Measurements from ENCODE around the gene ANKRD17. TPM values are rescaled to one million over a fixed set of nuclear protein-coding genes. Genes with fewer than 3 reads are reported as not detected.

The ANKRD17 gene
- total and polyA plus RNA-seq, 9 of the 15 experiments (the other 6 are each of a cell fraction or from before 2014, with no cell fraction given) = 25.5 to 86.9 (median 52.2) TPM

GRCh38 chr4:73068491-73069337, 189.9 kb downstream of the ANKRD17 start (continued):
- TF ChIP-seq FUS (optimal IDR thresholded peaks at IDR 0.05; ENCODE audit: low read depth, low read length) = no peak
- no peak for TF ChIP-seq HDAC3 (IDR thresholded peaks at IDR 0.05; ENCODE audit: borderline replicate concordance, partially characterized antibody)
- no peak for TF ChIP-seq NUFIP1 (IDR thresholded peaks at IDR 0.05; ENCODE audit: partially characterized antibody)
- TF ChIP-seq ELF1 (tag; IDR thresholded peaks at IDR 0.05) = peak; percentile 70
- no peak for TF ChIP-seq LARP7 (IDR thresholded peaks at IDR 0.05)
- TF ChIP-seq, protein P1, sequence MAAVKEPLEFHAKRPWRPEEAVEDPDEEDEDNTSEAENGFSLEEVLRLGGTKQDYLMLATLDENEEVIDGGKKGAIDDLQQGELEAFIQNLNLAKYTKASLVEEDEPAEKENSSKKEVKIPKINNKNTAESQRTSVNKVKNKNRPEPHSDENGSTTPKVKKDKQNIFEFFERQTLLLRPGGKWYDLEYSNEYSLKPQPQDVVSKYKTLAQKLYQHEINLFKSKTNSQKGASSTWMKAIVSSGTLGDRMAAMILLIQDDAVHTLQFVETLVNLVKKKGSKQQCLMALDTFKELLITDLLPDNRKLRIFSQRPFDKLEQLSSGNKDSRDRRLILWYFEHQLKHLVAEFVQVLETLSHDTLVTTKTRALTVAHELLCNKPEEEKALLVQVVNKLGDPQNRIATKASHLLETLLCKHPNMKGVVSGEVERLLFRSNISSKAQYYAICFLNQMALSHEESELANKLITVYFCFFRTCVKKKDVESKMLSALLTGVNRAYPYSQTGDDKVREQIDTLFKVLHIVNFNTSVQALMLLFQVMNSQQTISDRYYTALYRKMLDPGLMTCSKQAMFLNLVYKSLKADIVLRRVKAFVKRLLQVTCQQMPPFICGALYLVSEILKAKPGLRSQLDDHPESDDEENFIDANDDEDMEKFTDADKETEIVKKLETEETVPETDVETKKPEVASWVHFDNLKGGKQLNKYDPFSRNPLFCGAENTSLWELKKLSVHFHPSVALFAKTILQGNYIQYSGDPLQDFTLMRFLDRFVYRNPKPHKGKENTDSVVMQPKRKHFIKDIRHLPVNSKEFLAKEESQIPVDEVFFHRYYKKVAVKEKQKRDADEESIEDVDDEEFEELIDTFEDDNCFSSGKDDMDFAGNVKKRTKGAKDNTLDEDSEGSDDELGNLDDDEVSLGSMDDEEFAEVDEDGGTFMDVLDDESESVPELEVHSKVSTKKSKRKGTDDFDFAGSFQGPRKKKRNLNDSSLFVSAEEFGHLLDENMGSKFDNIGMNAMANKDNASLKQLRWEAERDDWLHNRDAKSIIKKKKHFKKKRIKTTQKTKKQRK (IDR thresholded peaks at IDR 0.05; ENCODE audit: borderline replicate concordance, low read depth, low read length) = no peak
- TF ChIP-seq, protein P2, sequence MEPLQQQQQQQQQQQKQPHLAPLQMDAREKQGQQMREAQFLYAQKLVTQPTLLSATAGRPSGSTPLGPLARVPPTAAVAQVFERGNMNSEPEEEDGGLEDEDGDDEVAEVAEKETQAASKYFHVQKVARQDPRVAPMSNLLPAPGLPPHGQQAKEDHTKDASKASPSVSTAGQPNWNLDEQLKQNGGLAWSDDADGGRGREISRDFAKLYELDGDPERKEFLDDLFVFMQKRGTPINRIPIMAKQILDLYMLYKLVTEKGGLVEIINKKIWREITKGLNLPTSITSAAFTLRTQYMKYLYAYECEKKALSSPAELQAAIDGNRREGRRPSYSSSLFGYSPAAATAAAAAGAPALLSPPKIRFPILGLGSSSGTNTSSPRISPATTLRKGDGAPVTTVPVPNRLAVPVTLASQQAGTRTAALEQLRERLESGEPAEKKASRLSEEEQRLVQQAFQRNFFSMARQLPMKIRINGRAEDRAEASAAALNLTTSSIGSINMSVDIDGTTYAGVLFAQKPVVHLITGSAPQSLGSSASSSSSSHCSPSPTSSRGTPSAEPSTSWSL (CRISPR knock-in tag; IDR thresholded peaks at IDR 0.05; ENCODE audit: borderline replicate concordance) = no peak
- TF ChIP-seq ZNF655 (CRISPR knock-in tag; IDR thresholded peaks at IDR 0.05) = no peak
- peak in 1 of 2 experiments; percentile 19; a peak in 1 of 4 replicates for TF ChIP-seq SIN3A (IDR thresholded peaks at IDR 0.05; ENCODE audit: borderline replicate concordance in 2 of 2, control insufficient read depth in 1 of 2, low read depth in 2 of 2, low read length in 2 of 2)
- no peak for TF ChIP-seq ZNF695 (CRISPR knock-in tag; IDR thresholded peaks at IDR 0.05)
- TF ChIP-seq EP400 (IDR thresholded peaks at IDR 0.05) = no peak
- no peak for TF ChIP-seq ZNF696 (CRISPR knock-in tag; conservative IDR thresholded peaks at IDR 0.05)
- TF ChIP-seq, protein P3, sequence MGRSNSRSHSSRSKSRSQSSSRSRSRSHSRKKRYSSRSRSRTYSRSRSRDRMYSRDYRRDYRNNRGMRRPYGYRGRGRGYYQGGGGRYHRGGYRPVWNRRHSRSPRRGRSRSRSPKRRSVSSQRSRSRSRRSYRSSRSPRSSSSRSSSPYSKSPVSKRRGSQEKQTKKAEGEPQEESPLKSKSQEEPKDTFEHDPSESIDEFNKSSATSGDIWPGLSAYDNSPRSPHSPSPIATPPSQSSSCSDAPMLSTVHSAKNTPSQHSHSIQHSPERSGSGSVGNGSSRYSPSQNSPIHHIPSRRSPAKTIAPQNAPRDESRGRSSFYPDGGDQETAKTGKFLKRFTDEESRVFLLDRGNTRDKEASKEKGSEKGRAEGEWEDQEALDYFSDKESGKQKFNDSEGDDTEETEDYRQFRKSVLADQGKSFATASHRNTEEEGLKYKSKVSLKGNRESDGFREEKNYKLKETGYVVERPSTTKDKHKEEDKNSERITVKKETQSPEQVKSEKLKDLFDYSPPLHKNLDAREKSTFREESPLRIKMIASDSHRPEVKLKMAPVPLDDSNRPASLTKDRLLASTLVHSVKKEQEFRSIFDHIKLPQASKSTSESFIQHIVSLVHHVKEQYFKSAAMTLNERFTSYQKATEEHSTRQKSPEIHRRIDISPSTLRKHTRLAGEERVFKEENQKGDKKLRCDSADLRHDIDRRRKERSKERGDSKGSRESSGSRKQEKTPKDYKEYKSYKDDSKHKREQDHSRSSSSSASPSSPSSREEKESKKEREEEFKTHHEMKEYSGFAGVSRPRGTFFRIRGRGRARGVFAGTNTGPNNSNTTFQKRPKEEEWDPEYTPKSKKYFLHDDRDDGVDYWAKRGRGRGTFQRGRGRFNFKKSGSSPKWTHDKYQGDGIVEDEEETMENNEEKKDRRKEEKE (IDR thresholded peaks at IDR 0.05; ENCODE audit: borderline replicate concordance in 1 of 2, control insufficient read depth in 1 of 2, low read depth in 2 of 2, low read length in 1 of 2) = no peak
- no peak for TF ChIP-seq STAT5B (CRISPR knock-in tag; IDR thresholded peaks at IDR 0.05)
- TF ChIP-seq GABPA (tag; conservative IDR thresholded peaks at IDR 0.05; ENCODE audit: low read depth) = peak; percentile 51
- TF ChIP-seq NR2F6 (CRISPR knock-in tag; IDR thresholded peaks at IDR 0.05) = no peak
- TF ChIP-seq MEIS2 (IDR thresholded peaks at IDR 0.05; ENCODE audit: partially characterized antibody) = no peak
